Measurements from ENCODE around the gene TIMM23B. TPM values are rescaled to one million over a fixed set of nuclear protein-coding genes. Genes with fewer than 3 reads are reported as not detected.
"Not testable (repeated sequence)": the region's sequence is repeated elsewhere in the genome, so short reads cannot be mapped to it uniquely, and the experiment has no call there.

TIMM23B gene
- total RNA-seq, 1 experiment from 2014 or later, result 14.7 TPM

DNA sequence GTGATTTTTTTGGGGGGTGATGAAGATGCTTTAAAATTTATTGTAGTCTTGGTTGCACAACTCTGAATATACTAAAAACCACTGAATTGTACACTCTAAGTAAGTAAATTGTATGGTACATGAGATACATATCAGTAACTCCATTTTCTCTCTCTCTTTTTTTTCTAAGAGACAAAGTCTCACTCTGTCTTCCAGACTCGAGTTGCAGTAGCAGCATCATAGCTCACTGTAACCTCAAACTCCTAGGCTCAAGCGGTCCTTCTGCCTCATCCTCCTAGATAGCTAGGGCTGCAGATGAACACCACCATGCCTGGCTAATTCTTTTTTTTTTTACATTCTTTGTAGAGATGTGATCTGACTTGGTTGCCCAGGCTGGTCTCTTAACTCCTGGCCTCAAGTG lies 6.9 kb downstream of the TIMM23B start:
- not testable (repeated sequence) for H3K27ac ChIP-seq; H3K4me1 ChIP-seq; H3K27me3 ChIP-seq; H3K4me3 ChIP-seq; H3K9me3 ChIP-seq (replicated peaks); DNase-seq; H3K36me3 ChIP-seq

DNA sequence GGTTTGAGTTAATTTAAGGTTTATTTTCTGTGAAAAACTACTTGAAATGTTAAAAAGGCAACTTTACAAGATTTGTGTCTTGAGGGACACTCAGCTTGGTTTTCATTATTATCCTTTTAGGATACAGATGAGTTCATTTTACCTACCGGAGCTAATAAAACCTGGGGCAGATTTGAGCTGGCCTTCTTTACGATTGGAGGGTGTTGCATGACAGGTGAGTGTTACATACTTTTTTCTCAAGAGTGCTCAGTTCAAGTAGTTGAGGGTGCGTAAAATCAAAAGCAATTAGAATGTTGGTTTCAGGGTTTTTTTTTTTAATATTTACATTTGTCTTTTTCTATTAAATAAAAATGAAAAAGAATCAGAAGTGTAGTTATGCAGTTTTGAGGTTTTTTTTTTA lies 10.2 kb downstream of the TIMM23B start:
- H3K4me1 ChIP-seq; DNase-seq; H3K4me3 ChIP-seq; H3K9me3 ChIP-seq (replicated peaks); H3K27ac ChIP-seq; H3K27me3 ChIP-seq; H3K36me3 ChIP-seq: not testable (repeated sequence)

DNA sequence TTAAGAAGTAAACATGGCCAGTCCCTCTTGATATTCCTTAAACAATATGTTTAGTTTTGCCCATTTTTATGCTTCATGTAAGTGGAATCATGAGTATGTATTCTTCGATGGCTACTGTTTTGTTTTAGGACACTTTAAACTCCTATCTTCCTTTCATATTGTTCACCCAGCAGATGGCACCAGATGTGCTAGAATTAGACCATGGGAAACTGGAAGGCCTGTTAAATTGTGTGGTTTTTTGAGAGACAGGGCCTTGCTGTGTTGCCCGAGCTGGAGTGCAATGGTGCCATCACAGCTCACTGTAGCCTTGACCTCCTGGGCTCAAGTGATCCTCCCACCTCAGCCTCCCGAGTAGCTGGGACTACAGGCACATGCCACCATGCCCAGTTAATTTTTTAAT lies 11.3 kb downstream of the TIMM23B start:
- not testable (repeated sequence) for H3K27ac ChIP-seq; H3K27me3 ChIP-seq; H3K36me3 ChIP-seq; H3K9me3 ChIP-seq (replicated peaks); DNase-seq; H3K4me1 ChIP-seq; H3K4me3 ChIP-seq

DNA sequence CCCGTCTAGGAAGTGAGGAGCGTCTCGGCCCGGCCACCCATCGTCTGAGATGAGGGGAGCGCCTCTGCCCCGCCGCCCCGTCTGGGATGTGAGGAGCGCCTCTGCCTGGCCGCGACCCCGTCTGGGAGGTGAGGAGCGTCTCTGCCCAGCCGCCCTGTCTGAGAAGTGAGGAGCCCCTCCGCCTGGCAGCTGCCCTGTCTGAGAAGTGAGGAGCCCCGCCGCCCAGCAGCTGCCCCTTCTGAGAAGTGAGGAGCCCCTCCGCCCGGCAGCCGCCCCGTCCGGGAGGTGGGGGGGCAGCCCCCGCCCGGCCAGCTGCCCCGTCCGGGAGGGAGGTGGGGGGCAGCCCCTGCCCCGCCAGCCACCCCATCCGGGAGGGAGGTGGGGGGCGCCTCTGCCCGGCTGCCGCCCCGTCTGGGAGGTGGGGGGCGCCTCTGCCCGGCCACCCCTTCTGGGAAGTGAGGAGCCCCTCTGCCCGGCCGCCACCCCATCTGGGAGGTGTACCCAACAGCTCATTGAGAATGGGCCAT lies 28.5 kb downstream of the TIMM23B start:
- not testable (repeated sequence) for H3K36me3 ChIP-seq; H3K9me3 ChIP-seq (replicated peaks); H3K4me3 ChIP-seq; H3K4me1 ChIP-seq; H3K27me3 ChIP-seq; DNase-seq; H3K27ac ChIP-seq

DNA sequence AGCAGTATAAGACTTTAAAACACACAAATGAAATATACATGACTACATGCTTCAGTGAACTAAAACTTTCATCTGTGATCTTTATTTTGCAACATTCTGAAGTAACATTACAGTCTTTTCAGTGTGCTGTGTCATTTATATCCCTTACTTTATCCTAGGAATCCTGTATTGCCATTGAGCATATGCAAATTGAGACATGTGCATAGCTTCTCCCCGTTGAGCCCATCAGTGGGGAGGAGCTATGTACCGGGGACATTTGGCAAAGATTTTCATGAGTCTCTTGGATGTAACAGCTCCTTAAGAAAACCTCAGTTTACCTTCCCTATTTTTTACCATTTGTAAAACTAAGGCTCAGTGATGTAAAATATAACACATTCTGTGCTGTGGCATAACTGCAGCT lies 29.6 kb downstream of the TIMM23B start:
- H3K36me3 ChIP-seq, result not testable (repeated sequence)

DNA sequence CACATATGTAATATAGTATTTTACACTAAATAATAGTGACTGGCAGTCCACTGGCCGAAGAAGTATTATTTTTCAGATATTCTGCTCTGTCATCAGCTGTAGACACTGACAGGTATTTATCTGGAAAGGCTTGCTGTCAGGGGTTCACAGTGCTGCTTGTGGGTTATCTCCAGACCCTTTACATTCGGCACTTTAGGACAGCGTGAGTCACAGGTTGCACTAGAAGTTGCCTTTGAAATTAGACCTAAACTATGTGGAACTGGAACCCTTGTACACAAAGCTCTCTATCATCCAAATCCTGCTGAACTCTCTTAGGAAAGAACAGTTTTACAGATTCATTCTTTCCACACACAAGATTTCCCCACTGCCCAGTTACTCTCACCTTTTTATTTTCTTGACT lies 30.2 kb downstream of the TIMM23B start:
- not testable (repeated sequence) for H3K4me3 ChIP-seq; DNase-seq; H3K27ac ChIP-seq; H3K4me1 ChIP-seq; H3K9me3 ChIP-seq (replicated peaks); H3K36me3 ChIP-seq; H3K27me3 ChIP-seq

More for the DNA sequence above, 29.6 kb downstream of the TIMM23B start:
- H3K4me3 ChIP-seq; H3K4me1 ChIP-seq; H3K9me3 ChIP-seq (replicated peaks); H3K27ac ChIP-seq; DNase-seq; H3K27me3 ChIP-seq: not testable (repeated sequence)

DNA sequence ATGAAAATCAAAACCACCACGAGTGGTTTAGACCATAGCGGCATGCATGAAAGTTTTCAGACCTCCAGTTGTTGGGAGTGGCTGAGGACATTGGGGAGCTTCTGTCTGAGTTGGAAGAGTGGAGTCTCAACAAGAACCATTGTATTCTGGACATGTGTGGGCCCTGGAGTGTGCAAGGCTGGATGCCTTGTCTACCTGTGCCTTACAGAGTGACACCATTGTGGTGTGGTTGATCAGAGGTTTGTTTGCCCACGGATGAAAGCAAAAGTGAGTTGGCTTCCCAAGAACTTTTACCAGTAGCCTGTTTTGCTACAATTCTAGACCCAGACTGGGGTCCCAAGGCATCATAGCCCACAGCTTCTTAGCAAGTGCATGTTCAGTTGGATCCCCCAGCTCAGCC lies 35.9 kb downstream of the TIMM23B start:
- not testable (repeated sequence) for H3K4me1 ChIP-seq; H3K36me3 ChIP-seq; H3K27ac ChIP-seq; DNase-seq; H3K9me3 ChIP-seq (replicated peaks); H3K27me3 ChIP-seq; H3K4me3 ChIP-seq

DNA sequence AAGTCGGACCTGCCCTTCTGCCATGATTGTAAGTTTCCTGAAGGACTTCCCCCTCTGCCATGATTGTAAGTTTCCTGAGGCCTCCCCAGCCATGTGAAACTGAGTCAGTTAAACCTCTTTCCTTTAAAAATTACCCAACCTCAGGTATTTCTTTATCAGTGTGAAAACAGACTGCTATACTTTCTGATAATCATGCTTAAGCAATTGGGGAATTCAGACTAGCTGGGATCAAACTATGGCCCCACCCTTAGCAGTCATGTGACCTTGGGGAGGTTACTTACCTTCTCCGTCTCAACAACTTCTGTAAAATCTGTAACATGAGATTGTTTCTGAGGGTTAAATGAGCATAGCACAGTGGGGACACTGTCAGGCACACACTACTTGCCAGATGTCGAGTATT lies 45.4 kb downstream of the TIMM23B start:
- H3K27me3 ChIP-seq; H3K4me1 ChIP-seq; H3K27ac ChIP-seq; DNase-seq; H3K4me3 ChIP-seq; H3K36me3 ChIP-seq; H3K9me3 ChIP-seq (replicated peaks): not testable (repeated sequence)

DNA sequence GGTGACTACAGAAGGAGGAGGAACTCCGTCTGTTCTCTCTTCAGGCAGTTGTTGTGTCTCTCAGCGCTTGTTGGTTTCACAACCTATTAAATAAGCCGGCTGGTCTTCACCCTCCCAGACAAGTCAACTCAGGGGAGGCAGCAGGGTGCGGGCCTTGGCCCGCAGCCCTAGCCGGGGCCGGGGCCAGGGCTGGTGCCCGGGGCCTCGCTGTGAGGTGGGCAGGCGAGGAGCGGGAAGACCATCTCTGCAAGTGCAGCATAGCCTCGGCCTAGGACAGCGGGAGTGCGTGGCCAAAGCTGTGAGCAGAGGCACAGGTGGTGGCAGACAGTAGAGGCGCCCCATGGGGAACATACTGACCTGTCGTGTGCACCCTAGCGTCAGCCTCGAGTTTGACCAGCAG lies 46.5 kb downstream of the TIMM23B start, which contains the start of gene AGAP6:
Gene AGAP6, plus strand, starts transcription at position 31 of the 400 bp plus-strand sequence. Its CDS starts 310 bp downstream, at position 341.
- H3K36me3 ChIP-seq; H3K27ac ChIP-seq; H3K27me3 ChIP-seq; H3K4me1 ChIP-seq; H3K4me3 ChIP-seq; DNase-seq; H3K9me3 ChIP-seq (replicated peaks): not testable (repeated sequence)

DNA sequence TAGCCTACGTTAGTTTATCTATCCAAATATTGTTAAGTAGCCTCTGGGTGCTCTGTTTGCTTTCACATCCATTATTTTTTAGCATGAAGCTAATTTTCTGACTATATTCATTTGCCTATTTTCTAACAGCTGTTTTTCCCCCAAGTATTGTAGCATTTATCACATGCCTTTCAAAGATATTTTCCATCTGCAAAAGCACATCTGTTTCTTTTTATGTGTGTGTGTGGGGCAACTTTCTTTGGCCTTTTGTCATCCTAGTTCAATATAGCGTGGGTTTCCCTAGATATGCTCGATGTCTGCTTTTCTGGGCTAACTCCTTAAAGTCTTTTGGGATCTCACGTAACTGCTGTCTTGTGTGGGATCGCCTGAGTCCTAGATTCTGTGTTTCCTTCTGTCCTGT lies 53.5 kb downstream of the TIMM23B start:
- not testable (repeated sequence) for H3K4me1 ChIP-seq; H3K27me3 ChIP-seq; H3K27ac ChIP-seq; H3K36me3 ChIP-seq; H3K4me3 ChIP-seq; DNase-seq; H3K9me3 ChIP-seq (replicated peaks)

DNA sequence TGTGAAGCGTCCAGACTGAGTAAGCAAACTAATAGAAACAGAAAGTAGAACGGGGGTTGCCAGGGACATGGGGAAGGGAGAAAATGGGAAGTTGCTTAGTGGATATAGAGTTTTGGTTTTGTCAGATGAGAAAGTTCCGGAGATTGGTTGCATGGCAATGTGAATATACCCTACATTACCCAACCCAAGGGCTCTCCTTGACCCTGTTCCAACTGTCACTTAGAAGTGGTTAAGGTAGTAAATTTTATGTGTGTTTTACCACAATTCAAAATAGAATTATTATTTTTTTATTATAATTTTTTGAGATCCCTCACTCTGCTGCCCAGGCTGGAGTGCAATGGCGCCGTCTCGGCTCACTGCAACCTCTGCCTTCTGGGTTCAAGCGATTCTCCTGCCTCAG lies 72.2 kb downstream of the TIMM23B start:
- H3K4me3 ChIP-seq; H3K4me1 ChIP-seq; DNase-seq; H3K27ac ChIP-seq; H3K36me3 ChIP-seq; H3K9me3 ChIP-seq (replicated peaks); H3K27me3 ChIP-seq: not testable (repeated sequence)

DNA sequence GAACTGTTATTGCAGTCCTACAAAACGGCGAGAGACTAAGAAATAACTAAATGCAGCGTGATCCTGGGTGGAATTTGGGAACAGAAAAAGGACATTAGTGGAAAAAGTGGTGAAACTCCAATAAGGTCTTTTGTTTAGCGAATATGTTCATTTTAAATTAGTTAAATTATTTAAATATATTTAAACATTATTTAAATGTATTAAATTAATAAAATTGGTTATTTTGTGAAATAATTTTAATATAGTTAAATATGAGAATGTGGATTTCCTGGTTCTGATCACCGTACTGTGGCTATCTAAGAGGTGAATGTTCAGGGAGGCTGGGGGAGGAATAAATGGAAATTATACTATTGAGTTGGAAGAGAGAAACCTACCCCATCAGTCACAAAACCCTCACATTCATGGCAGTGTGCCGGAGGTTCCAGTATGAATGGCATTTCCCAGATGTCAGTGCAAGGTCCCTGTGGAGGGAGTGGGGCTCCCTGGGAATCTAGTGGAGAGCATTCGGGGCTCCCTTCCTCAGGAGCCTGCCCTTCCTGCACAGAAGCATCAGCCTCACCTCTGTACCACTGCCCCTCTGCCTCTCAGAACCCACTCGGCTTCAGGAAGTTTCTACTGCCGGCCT lies 73.9 kb downstream of the TIMM23B start:
- not testable (repeated sequence) for H3K36me3 ChIP-seq; H3K27me3 ChIP-seq; H3K27ac ChIP-seq; H3K4me3 ChIP-seq; DNase-seq; H3K4me1 ChIP-seq; H3K9me3 ChIP-seq (replicated peaks)

DNA sequence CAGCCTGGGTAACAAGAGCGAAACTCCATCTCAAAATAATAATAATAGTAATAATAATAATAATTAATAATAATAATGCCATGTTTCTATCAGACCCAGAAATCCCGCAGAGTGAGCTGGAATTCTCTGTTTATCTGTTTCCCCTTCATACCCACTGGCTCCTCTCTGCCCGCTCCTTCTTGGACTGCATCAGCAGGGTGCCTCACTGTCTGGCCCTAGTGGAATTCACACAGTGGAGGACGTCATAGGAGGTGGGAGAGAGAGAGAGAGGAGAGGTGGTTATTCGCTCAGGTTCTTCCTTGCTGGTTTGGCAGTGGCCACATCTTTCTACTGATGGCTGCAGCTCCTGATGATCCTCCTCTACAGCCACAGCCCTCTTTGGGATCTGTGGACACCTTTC lies 75.1 kb downstream of the TIMM23B start:
- H3K4me3 ChIP-seq; H3K4me1 ChIP-seq; DNase-seq; H3K27ac ChIP-seq; H3K9me3 ChIP-seq (replicated peaks); H3K27me3 ChIP-seq; H3K36me3 ChIP-seq: not testable (repeated sequence)

DNA sequence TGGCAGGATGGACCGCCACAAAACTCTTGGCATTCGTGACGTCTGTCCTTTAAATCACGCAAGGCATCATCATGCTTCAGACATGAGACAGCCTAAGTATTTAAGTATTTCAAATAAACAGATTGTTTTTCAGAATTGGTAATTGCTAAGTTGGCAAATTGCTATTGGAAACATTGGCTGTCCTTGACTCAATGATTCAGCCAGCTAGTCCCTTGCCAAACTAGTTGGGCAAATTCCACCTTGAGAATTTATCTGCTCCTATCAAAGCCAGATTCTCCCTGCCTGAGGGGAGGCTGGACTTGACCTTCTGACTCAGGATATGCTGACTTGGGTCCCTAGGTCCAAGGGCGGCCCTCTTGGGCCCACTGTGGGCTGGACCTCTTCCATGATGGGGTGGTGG lies 75.8 kb downstream of the TIMM23B start:
- H3K4me1 ChIP-seq; H3K27me3 ChIP-seq; DNase-seq; H3K4me3 ChIP-seq; H3K36me3 ChIP-seq; H3K9me3 ChIP-seq (replicated peaks); H3K27ac ChIP-seq: not testable (repeated sequence)

DNA sequence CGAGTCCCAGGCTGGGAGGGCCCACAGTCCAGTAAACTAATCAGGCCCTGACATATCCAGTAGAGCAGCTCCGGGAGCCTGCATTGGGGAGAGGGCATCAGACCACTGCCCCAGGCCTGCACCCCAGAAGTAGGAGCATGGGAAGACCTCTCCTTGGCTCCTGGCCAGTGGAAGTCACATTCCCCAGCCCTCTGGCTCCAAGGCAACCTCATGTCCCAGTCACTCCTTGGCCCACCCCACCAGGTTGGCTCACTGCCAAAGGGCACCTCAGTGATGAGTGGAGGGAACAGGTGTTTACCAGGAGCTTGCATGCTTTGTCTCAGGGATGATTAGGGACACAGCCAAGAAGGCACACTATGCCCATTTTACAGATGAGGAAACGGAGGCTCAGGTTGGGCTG lies 77.4 kb downstream of the TIMM23B start:
- H3K4me1 ChIP-seq; H3K27me3 ChIP-seq; H3K27ac ChIP-seq; H3K36me3 ChIP-seq; H3K9me3 ChIP-seq (replicated peaks); H3K4me3 ChIP-seq: not testable (repeated sequence)
- peak; percentile 79 for DNase-seq

DNA sequence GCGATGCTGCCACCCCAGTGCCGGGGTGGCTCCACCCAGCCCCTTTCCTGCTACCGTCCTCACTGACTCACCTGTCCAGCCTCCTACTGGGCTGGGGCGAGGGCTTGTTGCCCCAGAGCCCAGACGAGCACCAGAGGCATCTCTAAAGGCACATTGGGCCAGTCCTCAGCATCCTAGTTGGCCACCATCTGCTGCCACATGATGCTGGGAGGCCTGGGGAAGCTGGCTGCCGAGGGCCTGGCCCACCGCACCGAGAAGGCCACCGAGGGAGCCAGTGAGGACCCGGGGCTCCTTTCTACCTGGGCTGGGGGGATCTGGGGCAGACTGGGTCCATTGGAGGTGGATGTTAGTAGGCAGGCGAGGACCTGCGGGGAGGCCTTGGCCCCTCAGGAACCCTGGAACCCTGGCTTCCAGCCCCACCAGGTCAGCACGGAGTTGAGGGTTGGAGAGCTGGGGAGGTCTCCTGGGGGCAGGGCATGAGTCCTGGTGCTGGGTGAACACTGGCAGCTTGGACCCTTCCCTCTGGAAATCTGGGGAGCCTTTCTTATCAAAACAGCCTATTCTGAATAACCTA lies 78.7 kb downstream of the TIMM23B start:
- H3K27me3 ChIP-seq; H3K4me1 ChIP-seq; H3K27ac ChIP-seq; H3K9me3 ChIP-seq (replicated peaks); DNase-seq; H3K4me3 ChIP-seq; H3K36me3 ChIP-seq: not testable (repeated sequence)
